Measurements from ENCODE around the gene C3. TPM values are rescaled to one million over a fixed set of nuclear protein-coding genes. Genes with fewer than 3 reads are reported as not detected.

C3 gene
- polyA plus RNA-seq, 3 donors, result 2.4 to 5.3 (median 3.2) TPM

- no peak overlapping the region for H3K4me3 ChIP-seq (replicated peaks in 1 of 3; ENCODE audit: low read depth in 2 of 3, low read length in 3 of 3)
- H3K27ac Mint-ChIP-seq, result peak overlapping the region in 2 of 7 donors; percentile 89 to 95
- no peak overlapping the region for H3K27ac ChIP-seq (ENCODE audit: low read depth in 1 of 2, low read length in 2 of 2)
- H3K4me2 ChIP-seq (replicated peaks; ENCODE audit: extremely low read depth, low read length, poor library complexity, severe bottlenecking), result peak overlapping the region; percentile 99
- peaks cover 29 to 45% of the 10 kb centered on the region in 2 donors for H3K36me3 ChIP-seq (replicated peaks in 1 of 2; ENCODE audit: control insufficient read depth in 1 of 2, insufficient read depth in 2 of 2, low read length in 2 of 2)
- H2AFZ ChIP-seq (ENCODE audit: insufficient read depth, low read depth, low read length, poor library complexity, severe bottlenecking), result no peak overlapping the region
- H3K4me3 Mint-ChIP-seq, result no peak overlapping the region
- H3K27me3 ChIP-seq (ENCODE audit: control insufficient read depth in 2 of 2, insufficient read depth in 2 of 2, low read length in 2 of 2), result peaks cover 0 to 6% of the 10 kb centered on the region in 2 donors
- no peak for DNase-seq
- peaks cover 37% of the 10 kb centered on the region for H3K4me1 Mint-ChIP-seq
- peaks cover 32 to 45% of the 10 kb centered on the region in 2 donors for H3K36me3 Mint-ChIP-seq
- peaks cover 39 to 45% of the 10 kb centered on the region in 2 donors for H3K4me1 ChIP-seq (ENCODE audit: control insufficient read depth in 1 of 2, insufficient read depth in 2 of 2, low read length in 2 of 2)
- no peak overlapping the region for H3K9ac ChIP-seq (ENCODE audit: insufficient read depth, low read length, poor library complexity, severe bottlenecking)
- no peaks in the 10 kb centered on the region for H3K9me3 Mint-ChIP-seq
- no peaks in the 10 kb centered on the region for H3K9me3 ChIP-seq (replicated peaks in 1 of 2; ENCODE audit: control insufficient read depth in 1 of 2, insufficient read depth in 1 of 2, low read length in 2 of 2)
- 92% methylated on average over 9 of the region's 15 CpGs for WGBS (ENCODE audit: insufficient coverage)
- H3K79me2 ChIP-seq (ENCODE audit: insufficient read depth, low read length), result peaks cover 14% of the 10 kb centered on the region
- peaks cover 11% of the 10 kb centered on the region for H4K20me1 ChIP-seq (ENCODE audit: insufficient read depth, low read length)
- H3K27me3 Mint-ChIP-seq (ENCODE audit: low read depth in 3 of 3), result peaks cover 2 to 7% (median 6%) of the 10 kb centered on the region in 3 donors
- intact Hi-C loops (cut with micrococcal nuclease), result loop anchor here (5.0 kb wide), 3 partner anchors 73 to 308 kb away; no protein-coding TSS in a partner anchor
- TF ChIP-seq CTCF (IDR thresholded peaks at IDR 0.05), result no peak
Observed at GRCh38 chr19:6735181-6735911, 14.9 kb upstream of the C3 start.

GRCh38 chr19:6734096-6734696 is 13.7 kb upstream of the C3 start:
- Histone ChIP-seq H3K9ac (ENCODE audit: insufficient read depth, low read length, poor library complexity, severe bottlenecking) (no peak overlapping the region), H3K4me2 (replicated peaks; ENCODE audit: extremely low read depth, low read length, poor library complexity, severe bottlenecking) (no peak overlapping the region), H3K27me3 (ENCODE audit: control insufficient read depth in 2 of 2, insufficient read depth in 2 of 2, low read length in 2 of 2) (no peaks in the 10 kb centered on the region), H3K4me1 (ENCODE audit: control insufficient read depth in 1 of 2, insufficient read depth in 2 of 2, low read length in 2 of 2) (peaks cover 41 to 46% of the 10 kb centered on the region in 2 donors), H4K20me1 (ENCODE audit: insufficient read depth, low read length) (peaks cover 11% of the 10 kb centered on the region), H3K4me3 (replicated peaks in 1 of 3; ENCODE audit: low read depth in 2 of 3, low read length in 3 of 3) (no peak overlapping the region), H3K9me3 (replicated peaks in 1 of 2; ENCODE audit: control insufficient read depth in 1 of 2, insufficient read depth in 1 of 2, low read length in 2 of 2) (no peaks in the 10 kb centered on the region), H3K27ac (ENCODE audit: low read depth in 1 of 2, low read length in 2 of 2) (no peak overlapping the region), H3K36me3 (replicated peaks in 1 of 2; ENCODE audit: control insufficient read depth in 1 of 2, insufficient read depth in 2 of 2, low read length in 2 of 2) (peaks cover 29 to 45% of the 10 kb centered on the region in 2 donors), H3K79me2 (ENCODE audit: insufficient read depth, low read length) (peaks cover 14% of the 10 kb centered on the region), H2AFZ (ENCODE audit: insufficient read depth, low read depth, low read length, poor library complexity, severe bottlenecking) (no peak overlapping the region)
- WGBS (ENCODE audit: insufficient coverage), result 93% methylated on average over 17 of the region's 20 CpGs
- intact Hi-C loops (cut with micrococcal nuclease), result no loop called here
- no peak for TF ChIP-seq CTCF (IDR thresholded peaks at IDR 0.05)
- no peak for DNase-seq
- Mint-ChIP-seq H3K9me3 (peaks cover 0 to 3% (median 0%) of the 10 kb centered on the region in 7 donors), H3K4me1 (peaks cover 36% of the 10 kb centered on the region), H3K27ac (peak overlapping the region in 1 of 7 donors; percentile 5), H3K27me3 (ENCODE audit: low read depth in 3 of 3) (peaks cover 0 to 2% (median 0%) of the 10 kb centered on the region in 3 donors), H3K4me3 (no peak overlapping the region), H3K36me3 (peaks cover 37 to 57% of the 10 kb centered on the region in 2 donors)

All from CD14-positive monocyte (primary cell).